ENCODE measurements around the gene NAALADL2. TPM values are rescaled to one million over a fixed set of nuclear protein-coding genes. Genes with fewer than 3 reads are reported as not detected.
A peak's percentile ranks its signal among the peaks of the same experiment; 100 is the strongest.

Gene NAALADL2
- total and polyA plus RNA-seq, 2 donors (not counting 1 experiment from before 2014, with no cell fraction given), result 8.8 to 11.6 TPM

- Histone ChIP-seq H2AFZ (ENCODE audit: low read length) (no peak overlapping the region), H3K4me1 (ENCODE audit: control insufficient read depth, extremely low read depth, insufficient read depth, low read length) (no peaks in the 10 kb centered on the region), H3K27ac (ENCODE audit: insufficient read depth, low read length) (no peak overlapping the region), H3K36me3 (ENCODE audit: control insufficient read depth, insufficient read depth, low read length) (no peaks in the 10 kb centered on the region), H4K20me1 (ENCODE audit: control insufficient read depth, extremely low read depth, insufficient read depth, low read length) (no peaks in the 10 kb centered on the region), H3K27me3 (ENCODE audit: control insufficient read depth, insufficient read depth, low read length) (no peaks in the 10 kb centered on the region), H3K9ac (ENCODE audit: insufficient read depth, low read length) (no peak overlapping the region), H3K9me3 (ENCODE audit: control insufficient read depth, insufficient read depth, low read depth, low read length) (no peaks in the 10 kb centered on the region), H3K4me2 (ENCODE audit: extremely low read depth, insufficient read depth, low read length) (no peak overlapping the region), H3K4me3 (replicated peaks in 1 of 4; ENCODE audit: control extremely low read depth in 1 of 4, insufficient read depth in 1 of 4, low read depth in 3 of 4, low read length in 4 of 4) (no peak overlapping the region), H3K79me2 (ENCODE audit: control insufficient read depth, insufficient read depth, low read length) (no peaks in the 10 kb centered on the region)
- no peak for TF ChIP-seq CTCF (conservative IDR thresholded peaks at IDR 0.05 in 1 of 2, IDR thresholded peaks at IDR 0.05 in 1 of 2; ENCODE audit: low read depth in 1 of 2, low read length in 2 of 2)
- no peak for TF ChIP-seq EZH2 (IDR thresholded peaks at IDR 0.05; ENCODE audit: low read length, missing control alignments)
- no peak for DNase-seq (ENCODE audit: low read depth in 2 of 2)
Observed at GRCh38 chr3:175015056-175015635, 156.0 kb downstream of the NAALADL2 start.

- H3K4me2 ChIP-seq (ENCODE audit: extremely low read depth, insufficient read depth, low read length), result no peak overlapping the region
- no peak for TF ChIP-seq EZH2 (IDR thresholded peaks at IDR 0.05; ENCODE audit: low read length, missing control alignments)
- TF ChIP-seq CTCF (conservative IDR thresholded peaks at IDR 0.05 in 1 of 2, IDR thresholded peaks at IDR 0.05 in 1 of 2; ENCODE audit: low read depth in 1 of 2, low read length in 2 of 2), result no peak
- H3K27ac ChIP-seq (ENCODE audit: insufficient read depth, low read length), result no peak overlapping the region
- no peak overlapping the region for H3K9ac ChIP-seq (ENCODE audit: insufficient read depth, low read length)
- H2AFZ ChIP-seq (ENCODE audit: low read length), result no peak overlapping the region
- DNase-seq (ENCODE audit: low read depth in 2 of 2), result no peak
- H3K4me1 ChIP-seq (ENCODE audit: control insufficient read depth, extremely low read depth, insufficient read depth, low read length), result peaks cover 2% of the 10 kb centered on the region
- H4K20me1 ChIP-seq (ENCODE audit: control insufficient read depth, extremely low read depth, insufficient read depth, low read length), result no peaks in the 10 kb centered on the region
- H3K79me2 ChIP-seq (ENCODE audit: control insufficient read depth, insufficient read depth, low read length), result no peaks in the 10 kb centered on the region
- no peaks in the 10 kb centered on the region for H3K9me3 ChIP-seq (ENCODE audit: control insufficient read depth, insufficient read depth, low read depth, low read length)
- no peak overlapping the region for H3K4me3 ChIP-seq (replicated peaks in 1 of 4; ENCODE audit: control extremely low read depth in 1 of 4, insufficient read depth in 1 of 4, low read depth in 3 of 4, low read length in 4 of 4)
- no peaks in the 10 kb centered on the region for H3K27me3 ChIP-seq (ENCODE audit: control insufficient read depth, insufficient read depth, low read length)
- no peaks in the 10 kb centered on the region for H3K36me3 ChIP-seq (ENCODE audit: control insufficient read depth, insufficient read depth, low read length)
Observed at GRCh38 chr3:175018946-175019727, 160.0 kb downstream of the NAALADL2 start.

- no peaks in the 10 kb centered on the region for H3K36me3 ChIP-seq (ENCODE audit: control insufficient read depth, insufficient read depth, low read length)
- H2AFZ ChIP-seq (ENCODE audit: low read length), result no peak overlapping the region
- peak in 1 of 2 donors; percentile 27 for DNase-seq (ENCODE audit: low read depth in 2 of 2)
- H3K27ac ChIP-seq (ENCODE audit: insufficient read depth, low read length), result no peak overlapping the region
- H3K79me2 ChIP-seq (ENCODE audit: control insufficient read depth, insufficient read depth, low read length), result no peaks in the 10 kb centered on the region
- no peak overlapping the region for H3K4me2 ChIP-seq (ENCODE audit: extremely low read depth, insufficient read depth, low read length)
- no peak for TF ChIP-seq EZH2 (IDR thresholded peaks at IDR 0.05; ENCODE audit: low read length, missing control alignments)
- TF ChIP-seq CTCF (conservative IDR thresholded peaks at IDR 0.05 in 1 of 2, IDR thresholded peaks at IDR 0.05 in 1 of 2; ENCODE audit: low read depth in 1 of 2, low read length in 2 of 2), result no peak
- H3K9ac ChIP-seq (ENCODE audit: insufficient read depth, low read length), result no peak overlapping the region
- no peaks in the 10 kb centered on the region for H3K9me3 ChIP-seq (ENCODE audit: control insufficient read depth, insufficient read depth, low read depth, low read length)
- no peak overlapping the region for H3K4me3 ChIP-seq (replicated peaks in 1 of 4; ENCODE audit: control extremely low read depth in 1 of 4, insufficient read depth in 1 of 4, low read depth in 3 of 4, low read length in 4 of 4)
- H4K20me1 ChIP-seq (ENCODE audit: control insufficient read depth, extremely low read depth, insufficient read depth, low read length), result no peaks in the 10 kb centered on the region
- peaks cover 2% of the 10 kb centered on the region for H3K4me1 ChIP-seq (ENCODE audit: control insufficient read depth, extremely low read depth, insufficient read depth, low read length)
- no peaks in the 10 kb centered on the region for H3K27me3 ChIP-seq (ENCODE audit: control insufficient read depth, insufficient read depth, low read length)
Observed at GRCh38 chr3:175020101-175020500, 161.0 kb downstream of the NAALADL2 start.
